ENCODE results near the gene C2orf66.

The C2orf66 gene

GRCh38 chr2:196758474-196759377 lies 50.4 kb downstream of the C2orf66 start:
- Histone ChIP-seq H3K27me3 (ENCODE audit: control insufficient read depth, insufficient read depth, low read length) (no peaks in the 10 kb centered on the region), H3K4me3 (ENCODE audit: low read length) (no peak overlapping the region), H3K36me3 (ENCODE audit: control insufficient read depth, low read depth, low read length) (peaks cover 9% of the 10 kb centered on the region), H3K9ac (ENCODE audit: low read length) (no peak overlapping the region), H3K4me1 (ENCODE audit: control insufficient read depth, low read depth, low read length) (no peaks in the 10 kb centered on the region), H3K27ac (ENCODE audit: low read length) (no peak overlapping the region), H3K9me3 (ENCODE audit: control insufficient read depth, low read depth, low read length) (peaks cover 2% of the 10 kb centered on the region)
